Fibroblast of the aortic adventitia (primary cell): ENCODE results near the gene AP3D1. TPM values are rescaled to one million over a fixed set of nuclear protein-coding genes. Genes with fewer than 3 reads are reported as not detected.
A peak's percentile ranks its signal among the peaks of the same experiment; 100 is the strongest.

Source experiments
- DNase-seq: peaks from one replicate; pipeline ENCODE4 v3.0.0-alpha.2; 2010; ENCODE audit warnings: low read depth
- H3K4me3 ChIP-seq: 2 replicates; pipeline ENCODE4 v1.5.1; 2011; ENCODE audit warnings: low read depth, mild to moderate bottlenecking, control low read depth, low read length, moderate library complexity
- CTCF ChIP-seq: IDR thresholded peaks from 2 replicates; pipeline ENCODE4 v1.5.1; 2011; ENCODE audit warnings: mild to moderate bottlenecking, low read length, control low read depth, inconsistent platforms; ENCODE audit not compliant: insufficient read depth
- total RNA-seq: library from RNA; depleted of rRNA; stranded (reverse); fragments of >200 nt; gene quantifications from 2 replicates; pipeline ENCODE4 v1.2.3, GENCODE V29; 2012; ENCODE audit warnings: low replicate concordance

Gene AP3D1
- total RNA-seq, 1 donor, result 102 TPM

DNA sequence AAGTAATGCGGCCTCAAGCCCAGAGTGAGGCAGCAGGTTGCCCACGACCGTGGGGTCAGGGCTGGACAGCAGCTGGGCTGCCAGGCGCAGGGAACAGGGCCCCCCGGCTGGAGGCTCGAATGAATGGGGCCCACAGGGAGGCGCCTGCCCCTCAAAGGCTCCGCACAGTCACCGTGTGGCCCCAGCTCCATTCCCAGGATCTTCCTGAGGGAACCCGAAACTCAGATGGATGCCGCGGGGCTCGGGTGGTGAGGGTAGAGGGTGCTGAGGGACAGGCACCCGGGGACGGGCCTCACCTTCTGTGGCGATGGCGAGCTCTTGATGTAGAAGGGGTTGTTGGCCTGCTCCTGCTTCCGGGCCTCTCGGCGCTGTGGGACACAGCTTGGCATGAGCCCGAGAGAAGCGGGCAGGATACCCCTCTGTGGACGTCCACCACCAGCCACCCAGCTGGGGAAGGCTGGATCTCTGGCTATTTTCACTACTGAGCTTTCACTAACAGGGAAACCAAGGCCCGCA lies 35.4 kb downstream of the AP3D1 start:
- H3K4me3 ChIP-seq, result no peak overlapping the region
- TF ChIP-seq CTCF, result no peak
- no peak for DNase-seq

DNA sequence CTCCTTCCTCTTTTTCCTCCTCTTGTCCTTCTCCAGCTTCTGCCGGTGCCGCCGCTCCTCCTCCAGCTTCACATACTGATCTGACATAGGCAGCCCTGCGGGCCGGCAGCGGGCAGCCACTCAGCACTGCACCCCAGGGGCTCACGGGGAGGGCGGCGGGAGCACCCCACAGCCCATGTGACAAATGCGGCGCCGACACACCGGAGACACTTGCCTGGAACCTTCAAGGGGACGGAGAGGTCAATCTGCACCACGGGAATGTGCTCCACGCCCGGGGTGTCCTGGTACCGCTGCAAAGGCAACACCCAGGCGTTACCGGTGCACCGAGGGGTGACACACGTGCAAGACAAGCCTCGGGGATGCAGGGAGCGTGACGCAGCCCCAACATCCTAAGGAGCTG lies 36.0 kb downstream of the AP3D1 start:
- no peak for DNase-seq
- no peak overlapping the region for H3K4me3 ChIP-seq
- TF ChIP-seq CTCF, result no peak

DNA sequence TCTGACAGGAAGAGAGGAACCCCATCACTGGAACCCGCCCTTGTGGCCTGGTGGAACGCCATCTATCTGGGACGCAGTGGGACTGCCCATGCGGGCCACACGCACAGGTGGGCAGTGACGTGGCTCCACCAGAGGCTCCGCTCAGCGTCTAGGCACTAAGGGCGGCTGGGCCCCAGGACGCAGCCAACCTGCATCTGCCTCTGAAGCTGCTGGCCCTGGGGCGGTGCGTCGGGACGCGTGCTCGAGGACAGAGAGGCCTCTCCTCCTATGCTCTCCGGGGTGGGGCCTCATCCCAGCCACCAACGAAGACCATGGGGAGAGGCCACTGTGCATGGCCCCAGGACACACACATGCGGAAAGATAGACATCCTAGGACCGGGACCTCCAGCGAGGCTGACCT lies 36.5 kb downstream of the AP3D1 start:
- H3K4me3 ChIP-seq, result no peak overlapping the region
- TF ChIP-seq CTCF, result no peak
- DNase-seq, result no peak

GRCh38 chr19:2114218-2114617 lies 37.1 kb downstream of the AP3D1 start:
- no peak for DNase-seq
- H3K4me3 ChIP-seq, result no peak overlapping the region
- TF ChIP-seq CTCF, result no peak

DNA sequence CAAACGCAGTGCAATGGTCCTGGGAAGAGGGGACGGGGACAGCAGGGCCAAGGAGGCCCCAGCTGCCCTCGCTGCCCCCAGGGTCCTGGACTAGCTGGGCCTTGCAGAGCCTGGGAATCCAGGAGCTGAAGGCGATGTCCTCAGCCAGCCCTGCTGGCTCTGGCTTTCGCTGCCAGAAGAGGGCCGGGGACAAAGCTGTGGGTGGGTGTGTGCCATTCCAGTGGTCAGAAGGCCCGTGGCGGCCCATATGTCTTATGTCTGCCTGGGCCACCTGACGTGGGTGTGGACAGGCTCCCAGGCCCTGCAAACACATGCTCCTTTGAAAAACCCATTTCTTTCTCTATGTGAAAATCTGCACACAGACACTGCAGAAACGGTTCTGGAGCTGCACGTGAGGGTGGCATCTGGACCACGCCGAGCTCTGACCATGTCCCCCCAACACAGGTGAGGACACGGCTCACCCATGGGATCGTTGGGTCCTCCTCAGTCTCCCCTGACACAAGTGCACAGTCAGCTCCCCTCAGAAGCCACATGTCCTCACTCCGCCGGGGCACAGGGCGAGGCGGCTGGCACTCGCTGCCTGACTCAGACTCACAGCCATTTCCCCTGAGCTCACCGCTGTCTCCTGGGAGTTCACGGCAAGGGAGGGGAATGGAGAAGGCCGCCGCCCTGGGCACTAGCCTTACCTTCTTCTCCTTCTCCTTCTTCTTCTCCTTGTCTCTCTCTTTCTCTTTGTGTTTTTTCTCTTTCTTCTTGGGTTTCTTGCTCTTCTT lies 37.7 kb downstream of the AP3D1 start:
- H3K4me3 ChIP-seq, result no peak overlapping the region
- peak; percentile 31 for DNase-seq
- no peak for TF ChIP-seq CTCF

DNA sequence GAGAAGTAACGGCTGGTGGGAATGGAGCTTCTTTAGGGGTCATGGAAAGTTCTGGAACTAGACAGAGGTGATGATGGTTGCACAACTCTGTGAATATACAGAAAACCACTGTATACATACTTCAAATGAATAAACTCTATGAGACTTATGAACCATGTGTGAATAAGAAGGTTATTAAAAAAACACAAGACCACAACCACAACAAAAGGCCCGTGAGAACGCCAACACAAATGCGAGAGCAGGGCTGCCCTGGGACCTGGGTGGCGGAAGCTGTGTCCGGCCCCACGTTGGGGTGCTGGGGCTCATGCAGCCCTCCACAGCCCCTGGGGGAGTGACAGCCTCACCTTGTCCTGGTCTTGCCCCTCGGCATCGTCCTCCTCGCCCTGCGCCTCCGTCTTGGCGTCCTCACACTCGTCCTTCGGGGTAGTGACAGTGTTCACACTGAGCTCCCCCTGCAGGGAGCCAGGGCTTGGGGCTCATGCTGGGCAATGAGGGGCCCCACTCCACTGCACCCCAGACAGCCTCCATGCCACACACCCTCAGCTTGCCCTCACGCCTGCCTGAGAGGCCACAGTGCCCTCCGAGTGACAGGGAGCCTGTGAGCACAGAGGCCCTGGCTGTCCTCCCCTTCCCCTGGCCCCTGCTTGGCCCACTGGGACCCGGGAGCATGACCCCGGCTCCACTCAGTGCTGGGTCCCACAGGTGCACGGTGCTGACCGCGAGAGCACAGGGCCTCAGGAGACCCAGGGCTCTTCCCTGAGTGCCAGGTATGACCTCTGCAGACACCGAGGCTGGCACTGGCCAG lies 38.6 kb downstream of the AP3D1 start:
- DNase-seq, result no peak
- TF ChIP-seq CTCF, result no peak
- H3K4me3 ChIP-seq, result no peak overlapping the region
